ENCODE data around the gene DDB1.

The DDB1 gene

GRCh38 chr11:61293867-61294716 is 38.8 kb downstream of the DDB1 start:
- TF ChIP-seq CTCF (IDR thresholded peaks at IDR 0.05; ENCODE audit: extremely low read depth, insufficient read depth, missing control alignments) = peak; percentile 2
- in situ Hi-C loops (cut with MboI; ENCODE audit: low pct_unique_long_range_greater_than_20kb, low sequenced_read_pairs, unreplicated experiment) = no loop called here
- peak; percentile 73 for DNase-seq (ENCODE audit: low spot score)

GRCh38 chr11:61292356-61292755 is 40.5 kb downstream of the DDB1 start:
- no peak for DNase-seq (ENCODE audit: low spot score)
- in situ Hi-C loops (cut with MboI; ENCODE audit: low pct_unique_long_range_greater_than_20kb, low sequenced_read_pairs, unreplicated experiment) = no loop called here
- TF ChIP-seq CTCF (IDR thresholded peaks at IDR 0.05; ENCODE audit: extremely low read depth, insufficient read depth, missing control alignments) = no peak

GRCh38 chr11:61290905-61291690 is 41.8 kb downstream of the DDB1 start:
- TF ChIP-seq CTCF (IDR thresholded peaks at IDR 0.05; ENCODE audit: extremely low read depth, insufficient read depth, missing control alignments) = peak; percentile 25
- DNase-seq (ENCODE audit: low spot score) = no peak
- in situ Hi-C loops (cut with MboI; ENCODE audit: low pct_unique_long_range_greater_than_20kb, low sequenced_read_pairs, unreplicated experiment) = no loop called here

GRCh38 chr11:61287338-61287977 is 45.4 kb downstream of the DDB1 start:
- no peak for TF ChIP-seq CTCF (IDR thresholded peaks at IDR 0.05; ENCODE audit: extremely low read depth, insufficient read depth, missing control alignments)
- in situ Hi-C loops (cut with MboI; ENCODE audit: low pct_unique_long_range_greater_than_20kb, low sequenced_read_pairs, unreplicated experiment) = no loop called here
- no peak for DNase-seq (ENCODE audit: low spot score)

- in situ Hi-C loops (cut with MboI; ENCODE audit: low pct_unique_long_range_greater_than_20kb, low sequenced_read_pairs, unreplicated experiment) = no loop called here
- no peak for TF ChIP-seq CTCF (IDR thresholded peaks at IDR 0.05; ENCODE audit: extremely low read depth, insufficient read depth, missing control alignments)
- DNase-seq (ENCODE audit: low spot score) = no peak
Observed at GRCh38 chr11:61283613-61284012, 49.3 kb downstream of the DDB1 start.

- peak; percentile 52 for DNase-seq (ENCODE audit: low spot score)
- no peak for TF ChIP-seq CTCF (IDR thresholded peaks at IDR 0.05; ENCODE audit: extremely low read depth, insufficient read depth, missing control alignments)
- in situ Hi-C loops (cut with MboI; ENCODE audit: low pct_unique_long_range_greater_than_20kb, low sequenced_read_pairs, unreplicated experiment) = no loop called here
Observed at GRCh38 chr11:61281581-61282250, 51.2 kb downstream of the DDB1 start.

Measured in GM13977 (cell line).